Measurements from ENCODE around the gene SOX6. TPM values are rescaled to one million over a fixed set of nuclear protein-coding genes. Genes with fewer than 3 reads are reported as not detected.

The SOX6 gene
- total RNA-seq, 1 donor from 2014 or later: 13.2 TPM

DNA sequence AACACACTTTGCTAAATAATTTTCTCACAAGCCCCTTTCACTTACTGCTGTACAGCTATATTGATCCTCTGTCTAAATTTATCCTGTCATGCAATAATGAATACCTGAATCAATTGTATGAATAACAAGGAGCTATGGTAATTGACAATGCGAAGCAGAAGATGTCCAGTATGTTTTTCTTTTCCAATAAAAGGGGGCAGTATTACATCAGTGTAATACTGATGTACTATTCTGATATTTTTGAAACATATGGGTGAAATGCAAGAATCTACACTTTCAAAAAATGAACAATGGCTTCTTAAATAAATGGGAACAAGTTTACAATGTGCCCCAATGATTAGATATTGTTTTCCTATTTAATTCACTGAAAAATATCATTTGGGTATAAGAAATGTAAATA, 315.1 kb downstream of the SOX6 start:
- Histone ChIP-seq H3K4me3 (ENCODE audit: insufficient read depth, low read depth, low read length) (no peak overlapping the region), H2AFZ (ENCODE audit: low read depth, low read length) (no peak overlapping the region), H3K9me3 (ENCODE audit: insufficient read depth, low read depth, low read length) (no peaks in the 10 kb centered on the region), H3K4me1 (ENCODE audit: insufficient read depth, low read length) (no peaks in the 10 kb centered on the region), H4K20me1 (ENCODE audit: insufficient read depth, low read length) (no peaks in the 10 kb centered on the region), H3K36me3 (ENCODE audit: insufficient read depth, low read length) (no peaks in the 10 kb centered on the region), H3K27ac (ENCODE audit: low read depth, low read length) (no peak overlapping the region), H3K4me2 (ENCODE audit: low read length) (no peak overlapping the region), H3K27me3 (ENCODE audit: insufficient read depth, low read length) (no peaks in the 10 kb centered on the region), H3K79me2 (ENCODE audit: insufficient read depth, low read length) (no peaks in the 10 kb centered on the region), H3K9ac (ENCODE audit: low read length) (no peak overlapping the region)
- DNase-seq (ENCODE audit: low read depth) (no peak), FAIRE-seq (no peak)
- H3K27ac Mint-ChIP-seq (ENCODE audit: unreplicated experiment): no peak overlapping the region
- no peaks in the 10 kb centered on the region for H3K27me3 Mint-ChIP-seq (ENCODE audit: low read depth, unreplicated experiment)
- TF ChIP-seq, protein P1, sequence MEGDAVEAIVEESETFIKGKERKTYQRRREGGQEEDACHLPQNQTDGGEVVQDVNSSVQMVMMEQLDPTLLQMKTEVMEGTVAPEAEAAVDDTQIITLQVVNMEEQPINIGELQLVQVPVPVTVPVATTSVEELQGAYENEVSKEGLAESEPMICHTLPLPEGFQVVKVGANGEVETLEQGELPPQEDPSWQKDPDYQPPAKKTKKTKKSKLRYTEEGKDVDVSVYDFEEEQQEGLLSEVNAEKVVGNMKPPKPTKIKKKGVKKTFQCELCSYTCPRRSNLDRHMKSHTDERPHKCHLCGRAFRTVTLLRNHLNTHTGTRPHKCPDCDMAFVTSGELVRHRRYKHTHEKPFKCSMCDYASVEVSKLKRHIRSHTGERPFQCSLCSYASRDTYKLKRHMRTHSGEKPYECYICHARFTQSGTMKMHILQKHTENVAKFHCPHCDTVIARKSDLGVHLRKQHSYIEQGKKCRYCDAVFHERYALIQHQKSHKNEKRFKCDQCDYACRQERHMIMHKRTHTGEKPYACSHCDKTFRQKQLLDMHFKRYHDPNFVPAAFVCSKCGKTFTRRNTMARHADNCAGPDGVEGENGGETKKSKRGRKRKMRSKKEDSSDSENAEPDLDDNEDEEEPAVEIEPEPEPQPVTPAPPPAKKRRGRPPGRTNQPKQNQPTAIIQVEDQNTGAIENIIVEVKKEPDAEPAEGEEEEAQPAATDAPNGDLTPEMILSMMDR (IDR thresholded peaks at IDR 0.05; ENCODE audit: insufficient read depth, low read depth, low read length): no peak
- TF ChIP-seq EZH2 (IDR thresholded peaks at IDR 0.05; ENCODE audit: insufficient read depth, low read length): no peak
- H3K36me3 Mint-ChIP-seq (ENCODE audit: low read depth, unreplicated experiment): no peaks in the 10 kb centered on the region
- H3K4me1 Mint-ChIP-seq (ENCODE audit: low read depth, unreplicated experiment): peaks cover 8% of the 10 kb centered on the region
- H3K9me3 Mint-ChIP-seq (ENCODE audit: unreplicated experiment): no peaks in the 10 kb centered on the region
- H3K4me3 Mint-ChIP-seq (ENCODE audit: unreplicated experiment): no peak overlapping the region

DNA sequence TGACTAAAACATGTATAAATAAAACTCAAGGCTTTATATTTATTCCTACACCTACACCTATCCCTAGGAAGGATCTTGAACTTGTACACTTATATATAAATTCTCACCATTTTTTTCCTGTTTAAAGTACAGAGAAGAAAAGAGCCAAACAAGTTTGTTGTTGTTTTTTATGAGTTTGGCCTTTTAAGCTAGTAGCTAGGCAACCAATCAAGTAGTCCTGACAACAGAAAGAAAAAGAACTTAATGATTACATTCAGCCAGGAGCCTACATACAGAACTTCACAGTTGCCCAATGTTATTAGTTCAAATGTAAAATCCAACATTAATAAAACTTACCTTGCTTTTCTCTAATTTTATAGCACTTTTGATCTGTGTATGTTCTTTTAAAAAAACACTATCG, 316.2 kb downstream of the SOX6 start:
- Histone ChIP-seq H4K20me1 (ENCODE audit: insufficient read depth, low read length) (no peaks in the 10 kb centered on the region), H3K4me2 (ENCODE audit: low read length) (no peak overlapping the region), H3K27me3 (ENCODE audit: insufficient read depth, low read length) (no peaks in the 10 kb centered on the region), H3K4me3 (ENCODE audit: insufficient read depth, low read depth, low read length) (no peak overlapping the region), H3K36me3 (ENCODE audit: insufficient read depth, low read length) (no peaks in the 10 kb centered on the region), H3K27ac (ENCODE audit: low read depth, low read length) (no peak overlapping the region), H3K9ac (ENCODE audit: low read length) (no peak overlapping the region), H2AFZ (ENCODE audit: low read depth, low read length) (no peak overlapping the region), H3K79me2 (ENCODE audit: insufficient read depth, low read length) (no peaks in the 10 kb centered on the region), H3K4me1 (ENCODE audit: insufficient read depth, low read length) (no peaks in the 10 kb centered on the region), H3K9me3 (ENCODE audit: insufficient read depth, low read depth, low read length) (no peaks in the 10 kb centered on the region)
- Mint-ChIP-seq H3K4me1 (ENCODE audit: low read depth, unreplicated experiment) (peaks cover 8% of the 10 kb centered on the region), H3K27me3 (ENCODE audit: low read depth, unreplicated experiment) (no peaks in the 10 kb centered on the region), H3K4me3 (ENCODE audit: unreplicated experiment) (no peak overlapping the region), H3K36me3 (ENCODE audit: low read depth, unreplicated experiment) (no peaks in the 10 kb centered on the region), H3K9me3 (ENCODE audit: unreplicated experiment) (no peaks in the 10 kb centered on the region), H3K27ac (ENCODE audit: unreplicated experiment) (no peak overlapping the region)
- no peak for TF ChIP-seq EZH2 (IDR thresholded peaks at IDR 0.05; ENCODE audit: insufficient read depth, low read length)
- TF ChIP-seq, protein P1 (IDR thresholded peaks at IDR 0.05; ENCODE audit: insufficient read depth, low read depth, low read length): no peak
- no peak for FAIRE-seq
- no peak for DNase-seq (ENCODE audit: low read depth)

DNA sequence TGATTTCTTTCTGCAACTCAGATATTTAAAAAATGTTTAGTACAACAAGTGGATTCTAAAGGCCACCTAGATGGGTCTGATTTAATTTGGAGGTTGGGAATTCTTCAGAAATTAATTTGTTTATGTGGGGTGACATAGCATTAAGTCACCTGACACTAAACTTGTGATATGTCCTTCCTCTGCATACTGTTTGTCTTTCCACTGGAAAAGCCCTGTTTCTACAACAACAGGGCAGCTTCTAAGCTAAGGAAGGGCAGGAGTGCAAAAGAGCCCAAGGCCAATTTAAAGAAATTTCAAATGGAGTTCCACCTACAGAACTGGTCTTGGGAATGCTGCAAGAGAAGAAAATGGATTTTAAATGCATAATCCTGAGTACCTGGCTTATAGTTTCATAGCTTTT, 319.2 kb downstream of the SOX6 start:
- no peaks in the 10 kb centered on the region for H4K20me1 ChIP-seq (ENCODE audit: insufficient read depth, low read length)
- H3K9me3 ChIP-seq (ENCODE audit: insufficient read depth, low read depth, low read length): no peaks in the 10 kb centered on the region
- no peak overlapping the region for H3K27ac Mint-ChIP-seq (ENCODE audit: unreplicated experiment)
- FAIRE-seq: no peak
- no peaks in the 10 kb centered on the region for H3K4me1 Mint-ChIP-seq (ENCODE audit: low read depth, unreplicated experiment)
- H3K27ac ChIP-seq (ENCODE audit: low read depth, low read length): no peak overlapping the region
- no peak overlapping the region for H3K4me3 Mint-ChIP-seq (ENCODE audit: unreplicated experiment)
- no peaks in the 10 kb centered on the region for H3K27me3 ChIP-seq (ENCODE audit: insufficient read depth, low read length)
- TF ChIP-seq, protein P1 (IDR thresholded peaks at IDR 0.05; ENCODE audit: insufficient read depth, low read depth, low read length): no peak
- TF ChIP-seq EZH2 (IDR thresholded peaks at IDR 0.05; ENCODE audit: insufficient read depth, low read length): no peak
- H3K36me3 ChIP-seq (ENCODE audit: insufficient read depth, low read length): no peaks in the 10 kb centered on the region
- no peak overlapping the region for H3K4me2 ChIP-seq (ENCODE audit: low read length)
- H3K9me3 Mint-ChIP-seq (ENCODE audit: unreplicated experiment): no peaks in the 10 kb centered on the region
- DNase-seq (ENCODE audit: low read depth): no peak
- H3K27me3 Mint-ChIP-seq (ENCODE audit: low read depth, unreplicated experiment): no peaks in the 10 kb centered on the region
- no peak overlapping the region for H2AFZ ChIP-seq (ENCODE audit: low read depth, low read length)
- no peaks in the 10 kb centered on the region for H3K79me2 ChIP-seq (ENCODE audit: insufficient read depth, low read length)
- no peak overlapping the region for H3K4me3 ChIP-seq (ENCODE audit: insufficient read depth, low read depth, low read length)
- H3K9ac ChIP-seq (ENCODE audit: low read length): no peak overlapping the region
- H3K4me1 ChIP-seq (ENCODE audit: insufficient read depth, low read length): no peaks in the 10 kb centered on the region
- no peaks in the 10 kb centered on the region for H3K36me3 Mint-ChIP-seq (ENCODE audit: low read depth, unreplicated experiment)

Measured in astrocyte (in vitro differentiated cells and primary cell).